Choroid plexus epithelial cell (primary cell): ENCODE results near the gene SFXN5.

Source experiments
- DNase-seq: peaks from one replicate; pipeline ENCODE4 v3.0.0-alpha.2; 2010; ENCODE audit warnings: low read depth
- H3K4me3 ChIP-seq: 2 replicates; pipeline ENCODE4 v1.5.1; 2011; ENCODE audit warnings: low read depth, mild to moderate bottlenecking, control low read depth, low read length, moderate library complexity
- CTCF ChIP-seq: conservative IDR thresholded peaks from 2 replicates; pipeline ENCODE4 v1.5.1; 2011; ENCODE audit warnings: low read depth, mild to moderate bottlenecking, control low read depth, inconsistent platforms, low read length, moderate library complexity

Gene SFXN5

GRCh38 chr2:73021371-73022010, 50.0 kb downstream of the SFXN5 start:
- H3K4me3 ChIP-seq: no peak overlapping the region
- no peak for TF ChIP-seq CTCF
- DNase-seq: no peak

GRCh38 chr2:73020657-73021370, 50.7 kb downstream of the SFXN5 start:
- peak; percentile 96 for DNase-seq
- no peak overlapping the region for H3K4me3 ChIP-seq
- no peak for TF ChIP-seq CTCF

- no peak for TF ChIP-seq CTCF
- DNase-seq: no peak
- no peak overlapping the region for H3K4me3 ChIP-seq
Measured at GRCh38 chr2:73020306-73020656, 51.2 kb downstream of the SFXN5 start.

- H3K4me3 ChIP-seq: no peak overlapping the region
- TF ChIP-seq CTCF: no peak
- peak; percentile 28 for DNase-seq
Measured at GRCh38 chr2:73018188-73018825, 53.2 kb downstream of the SFXN5 start.

- DNase-seq: peak; percentile 73
- no peak for TF ChIP-seq CTCF
- H3K4me3 ChIP-seq: no peak overlapping the region
Measured at GRCh38 chr2:73013936-73014335, 57.6 kb downstream of the SFXN5 start.

GRCh38 chr2:73009177-73009839, 62.2 kb downstream of the SFXN5 start:
- no peak for DNase-seq
- TF ChIP-seq CTCF: no peak

More at GRCh38 chr2:73009177-73009839, 62.2 kb downstream of the SFXN5 start:
- no peak overlapping the region for H3K4me3 ChIP-seq
